Measurements from ENCODE around the gene ZNF175.
"Not testable (repeated sequence)": the region's sequence is repeated elsewhere in the genome, so short reads cannot be mapped to it uniquely, and the experiment has no call there.

The ZNF175 gene

GRCh38 chr19:51607077-51607476 lies 36.0 kb downstream of the ZNF175 start:
- WGBS: 66% methylated on average over 6 of the region's 6 CpGs
- Histone ChIP-seq H3K27ac (ENCODE audit: low read depth, low read length) (no peak overlapping the region), H3K9ac (ENCODE audit: low read depth, low read length) (no peak overlapping the region), H3K4me1 (ENCODE audit: insufficient read depth, low read length) (no peaks in the 10 kb centered on the region), H3K27me3 (ENCODE audit: insufficient read depth, low read length) (peaks cover 5% of the 10 kb centered on the region; the same call in 1 of the 2 replicates), H3K36me3 (ENCODE audit: insufficient read depth, low read length) (no peaks in the 10 kb centered on the region), H3K9me3 (ENCODE audit: insufficient read depth, low read depth, low read length) (no peaks in the 10 kb centered on the region), H3K4me3 (ENCODE audit: low read length) (no peak overlapping the region)

- WGBS: 24% methylated on average over 13 of the region's 13 CpGs
- H3K27ac ChIP-seq (ENCODE audit: low read depth, low read length): no peak overlapping the region
- no peaks in the 10 kb centered on the region for H3K9me3 ChIP-seq (ENCODE audit: insufficient read depth, low read depth, low read length)
- no peaks in the 10 kb centered on the region for H3K4me1 ChIP-seq (ENCODE audit: insufficient read depth, low read length)
- no peak overlapping the region for H3K4me3 ChIP-seq (ENCODE audit: low read length)
- no peak overlapping the region for H3K9ac ChIP-seq (ENCODE audit: low read depth, low read length)
- no peaks in the 10 kb centered on the region for H3K36me3 ChIP-seq (ENCODE audit: insufficient read depth, low read length)
- peaks cover 5% of the 10 kb centered on the region; the same call in 1 of the 2 replicates for H3K27me3 ChIP-seq (ENCODE audit: insufficient read depth, low read length)
These were observed 37.0 kb downstream of the ZNF175 start for GRCh38 chr19:51607920-51608562.

DNA sequence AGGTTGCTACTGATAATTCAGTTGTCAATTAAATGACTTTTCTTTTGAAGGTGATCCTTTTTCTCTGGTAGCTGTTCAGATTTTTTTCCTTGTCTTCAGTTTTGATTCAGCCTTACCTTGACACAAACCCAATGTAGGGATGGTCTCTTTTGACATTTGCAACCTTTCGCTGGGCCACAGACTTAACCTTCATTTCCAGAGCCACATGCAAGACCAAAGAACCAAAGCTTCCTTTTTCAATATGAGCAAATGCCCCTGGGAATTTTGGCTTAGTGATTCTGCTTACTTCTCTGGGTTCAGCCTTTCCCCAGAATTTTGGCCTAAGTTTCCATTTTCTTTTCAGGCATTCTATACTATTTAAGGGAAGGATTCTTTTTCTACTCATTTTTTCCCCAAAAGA lies 39.5 kb downstream of the ZNF175 start:
- Histone ChIP-seq H3K4me1 (ENCODE audit: insufficient read depth, low read length) (no peaks in the 10 kb centered on the region), H3K27ac (ENCODE audit: low read depth, low read length) (no peak overlapping the region), H3K9me3 (ENCODE audit: insufficient read depth, low read depth, low read length) (no peaks in the 10 kb centered on the region), H3K4me3 (ENCODE audit: low read length) (no peak overlapping the region), H3K36me3 (ENCODE audit: insufficient read depth, low read length) (no peaks in the 10 kb centered on the region), H3K9ac (ENCODE audit: low read depth, low read length) (no peak overlapping the region), H3K27me3 (ENCODE audit: insufficient read depth, low read length) (peaks cover 8% of the 10 kb centered on the region; the same call in 1 of the 2 replicates)
- WGBS: 89% methylated on average over 1 of the region's 1 CpG

DNA sequence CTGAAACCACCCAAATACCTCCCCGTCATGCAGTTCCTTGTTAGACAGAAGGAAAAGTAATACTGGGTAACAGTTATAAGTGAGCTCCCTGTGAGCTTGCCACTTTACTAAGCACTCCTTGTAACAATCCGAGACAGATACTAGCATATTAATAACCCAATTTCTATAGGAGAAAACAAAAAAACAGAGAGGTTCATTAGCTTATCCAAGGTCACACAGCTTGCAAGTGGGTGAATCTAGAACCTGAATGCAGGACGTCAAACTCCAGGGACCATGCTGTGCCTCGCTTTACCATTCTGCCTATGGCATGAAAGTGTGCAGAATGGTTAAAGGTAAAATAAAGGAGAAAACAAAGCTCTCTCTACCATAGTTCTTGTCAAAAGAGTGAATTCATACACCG lies 43.7 kb downstream of the ZNF175 start:
- WGBS: 59% methylated on average over 5 of the region's 5 CpGs
- Histone ChIP-seq H3K27ac (ENCODE audit: low read depth, low read length) (no peak overlapping the region), H3K9ac (ENCODE audit: low read depth, low read length) (no peak overlapping the region), H3K36me3 (ENCODE audit: insufficient read depth, low read length) (no peaks in the 10 kb centered on the region), H3K9me3 (ENCODE audit: insufficient read depth, low read depth, low read length) (no peaks in the 10 kb centered on the region), H3K27me3 (ENCODE audit: insufficient read depth, low read length) (peaks cover 7% of the 10 kb centered on the region; the same call in 1 of the 2 replicates), H3K4me3 (ENCODE audit: low read length) (no peak overlapping the region), H3K4me1 (ENCODE audit: insufficient read depth, low read length) (no peaks in the 10 kb centered on the region)

GRCh38 chr19:51615991-51616390 lies 44.9 kb downstream of the ZNF175 start:
- Histone ChIP-seq H3K9me3 (ENCODE audit: insufficient read depth, low read depth, low read length) (no peaks in the 10 kb centered on the region), H3K4me3 (ENCODE audit: low read length) (no peak overlapping the region), H3K27me3 (ENCODE audit: insufficient read depth, low read length) (peaks cover 10% of the 10 kb centered on the region; the same call in 1 of the 2 replicates), H3K4me1 (ENCODE audit: insufficient read depth, low read length) (no peaks in the 10 kb centered on the region), H3K27ac (ENCODE audit: low read depth, low read length) (no peak overlapping the region), H3K9ac (ENCODE audit: low read depth, low read length) (no peak overlapping the region), H3K36me3 (ENCODE audit: insufficient read depth, low read length) (no peaks in the 10 kb centered on the region)
- WGBS: 81% methylated on average over 7 of the region's 7 CpGs

DNA sequence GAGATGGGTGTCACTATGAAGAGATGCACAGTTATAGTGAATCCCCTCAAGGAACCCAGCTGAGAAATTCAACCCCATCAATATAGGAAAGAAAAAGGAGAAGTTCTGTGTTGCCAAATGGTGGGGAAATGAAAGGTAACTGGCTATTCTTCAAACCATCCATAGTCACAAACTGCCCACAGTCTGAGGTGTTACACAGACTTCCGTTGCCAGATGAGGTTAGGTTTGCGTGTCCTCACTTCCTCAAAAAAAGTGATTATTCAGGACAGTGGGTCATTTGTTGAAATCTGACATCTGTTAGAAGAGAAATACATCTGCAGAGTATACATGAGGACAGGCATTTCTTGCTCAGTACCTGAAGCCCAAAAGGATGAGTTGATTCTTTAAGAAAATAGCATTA lies 50.1 kb downstream of the ZNF175 start:
- H3K27ac ChIP-seq (ENCODE audit: low read depth, low read length): no peak overlapping the region
- no peaks in the 10 kb centered on the region for H3K36me3 ChIP-seq (ENCODE audit: insufficient read depth, low read length)
- WGBS: 82% methylated on average over 2 of the region's 2 CpGs
- H3K4me1 ChIP-seq (ENCODE audit: insufficient read depth, low read length): no peaks in the 10 kb centered on the region
- no peak overlapping the region for H3K9ac ChIP-seq (ENCODE audit: low read depth, low read length)
- no peaks in the 10 kb centered on the region for H3K9me3 ChIP-seq (ENCODE audit: insufficient read depth, low read depth, low read length)
- H3K27me3 ChIP-seq (ENCODE audit: insufficient read depth, low read length): peaks cover 5% of the 10 kb centered on the region; the same call in 1 of the 2 replicates
- H3K4me3 ChIP-seq (ENCODE audit: low read length): no peak overlapping the region

GRCh38 chr19:51626675-51627074 lies 55.6 kb downstream of the ZNF175 start:
- H3K4me3 ChIP-seq (ENCODE audit: low read length): no peak overlapping the region
- no peaks in the 10 kb centered on the region for H3K4me1 ChIP-seq (ENCODE audit: insufficient read depth, low read length)
- no peak overlapping the region for H3K27ac ChIP-seq (ENCODE audit: low read depth, low read length)
- WGBS: 67% methylated on average over 1 of the region's 2 CpGs
- no peaks in the 10 kb centered on the region for H3K36me3 ChIP-seq (ENCODE audit: insufficient read depth, low read length)
- H3K27me3 ChIP-seq (ENCODE audit: insufficient read depth, low read length): no peaks in the 10 kb centered on the region
- no peaks in the 10 kb centered on the region for H3K9me3 ChIP-seq (ENCODE audit: insufficient read depth, low read depth, low read length)
- H3K9ac ChIP-seq (ENCODE audit: low read depth, low read length): no peak overlapping the region

- Histone ChIP-seq H3K4me1 (ENCODE audit: insufficient read depth, low read length) (no peaks in the 10 kb centered on the region), H3K4me3 (ENCODE audit: low read length) (no peak overlapping the region), H3K27ac (ENCODE audit: low read depth, low read length) (no peak overlapping the region), H3K9ac (ENCODE audit: low read depth, low read length) (no peak overlapping the region), H3K27me3 (ENCODE audit: insufficient read depth, low read length) (no peaks in the 10 kb centered on the region), H3K9me3 (ENCODE audit: insufficient read depth, low read depth, low read length) (no peaks in the 10 kb centered on the region), H3K36me3 (ENCODE audit: insufficient read depth, low read length) (no peaks in the 10 kb centered on the region)
- 67% methylated on average over 16 of the region's 16 CpGs for WGBS
These were observed 56.5 kb downstream of the ZNF175 start for GRCh38 chr19:51627491-51628138.

GRCh38 chr19:51628153-51628939 lies 57.3 kb downstream of the ZNF175 start:
- no peaks in the 10 kb centered on the region for H3K36me3 ChIP-seq (ENCODE audit: insufficient read depth, low read length)
- WGBS: 92% methylated on average over 14 of the region's 14 CpGs
- H3K9me3 ChIP-seq (ENCODE audit: insufficient read depth, low read depth, low read length): no peaks in the 10 kb centered on the region
- H3K27ac ChIP-seq (ENCODE audit: low read depth, low read length): no peak overlapping the region
- no peak overlapping the region for H3K9ac ChIP-seq (ENCODE audit: low read depth, low read length)
- H3K4me3 ChIP-seq (ENCODE audit: low read length): no peak overlapping the region
- no peaks in the 10 kb centered on the region for H3K4me1 ChIP-seq (ENCODE audit: insufficient read depth, low read length)
- no peaks in the 10 kb centered on the region for H3K27me3 ChIP-seq (ENCODE audit: insufficient read depth, low read length)

DNA sequence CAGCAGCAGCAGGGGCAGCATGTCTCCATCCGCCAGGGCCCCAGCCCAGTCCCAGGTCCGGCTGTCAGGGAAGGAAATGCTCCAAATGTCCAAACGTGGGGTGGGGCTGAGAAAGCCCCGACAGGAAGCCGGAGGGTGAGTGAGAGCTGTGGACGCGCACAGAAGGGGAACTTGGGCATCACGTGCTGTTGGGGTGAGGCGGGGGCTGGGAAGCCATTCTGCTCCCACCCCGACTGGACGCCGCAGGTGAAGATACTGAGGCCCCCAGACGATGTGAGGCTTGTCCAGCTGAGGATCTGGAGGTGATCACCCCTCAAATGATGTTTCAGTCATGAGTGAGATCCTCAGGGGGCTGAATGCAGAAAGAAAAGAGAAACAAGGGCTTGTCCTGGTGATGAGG lies 59.2 kb downstream of the ZNF175 start, which contains the start of gene SIGLEC5:
SIGLEC5 (minus strand) TSS at position 87 of the 400 bp plus-strand sequence; CDS start at position 21, 66 bp downstream.
- H3K4me1 ChIP-seq (ENCODE audit: insufficient read depth, low read length); H3K9ac ChIP-seq (ENCODE audit: low read depth, low read length); H3K4me3 ChIP-seq (ENCODE audit: low read length); H3K36me3 ChIP-seq (ENCODE audit: insufficient read depth, low read length); H3K9me3 ChIP-seq (ENCODE audit: insufficient read depth, low read depth, low read length); H3K27me3 ChIP-seq (ENCODE audit: insufficient read depth, low read length); H3K27ac ChIP-seq (ENCODE audit: low read depth, low read length): not testable (repeated sequence)
- 85% methylated on average over 9 of the region's 13 CpGs for WGBS

DNA sequence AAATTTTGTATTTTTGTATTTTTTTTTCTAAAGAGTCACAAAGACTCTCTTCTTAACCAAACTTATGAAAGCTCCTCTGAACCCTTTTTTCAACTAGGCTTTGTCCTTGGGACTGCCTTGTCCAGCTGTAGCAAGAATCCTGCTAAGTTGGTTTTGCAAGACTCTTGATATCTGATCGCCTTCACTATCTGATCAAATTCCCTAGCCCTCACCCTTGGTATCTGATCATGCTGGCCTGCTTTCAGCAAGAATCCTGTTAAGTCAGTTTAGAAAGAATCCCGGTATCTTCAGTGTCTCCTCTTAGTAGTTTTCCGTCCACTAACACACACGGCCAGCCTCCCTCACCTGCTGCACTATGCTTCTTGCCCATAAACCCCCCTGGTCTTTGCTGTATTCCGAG lies 61.0 kb downstream of the ZNF175 start:
- H3K9me3 ChIP-seq (ENCODE audit: insufficient read depth, low read depth, low read length): 0 out of 2 replicates have a peak, but pooled peaks cover 4% of the 10 kb centered on the region
- no peak overlapping the region for H3K4me3 ChIP-seq (ENCODE audit: low read length)
- no peak overlapping the region for H3K27ac ChIP-seq (ENCODE audit: low read depth, low read length)
- no peaks in the 10 kb centered on the region for H3K27me3 ChIP-seq (ENCODE audit: insufficient read depth, low read length)
- H3K36me3 ChIP-seq (ENCODE audit: insufficient read depth, low read length): no peaks in the 10 kb centered on the region
- H3K4me1 ChIP-seq (ENCODE audit: insufficient read depth, low read length): no peaks in the 10 kb centered on the region
- WGBS: 87% methylated on average over 5 of the region's 5 CpGs
- no peak overlapping the region for H3K9ac ChIP-seq (ENCODE audit: low read depth, low read length)
